Measurements from ENCODE around the gene RTL3.

RTL3 gene

DNA sequence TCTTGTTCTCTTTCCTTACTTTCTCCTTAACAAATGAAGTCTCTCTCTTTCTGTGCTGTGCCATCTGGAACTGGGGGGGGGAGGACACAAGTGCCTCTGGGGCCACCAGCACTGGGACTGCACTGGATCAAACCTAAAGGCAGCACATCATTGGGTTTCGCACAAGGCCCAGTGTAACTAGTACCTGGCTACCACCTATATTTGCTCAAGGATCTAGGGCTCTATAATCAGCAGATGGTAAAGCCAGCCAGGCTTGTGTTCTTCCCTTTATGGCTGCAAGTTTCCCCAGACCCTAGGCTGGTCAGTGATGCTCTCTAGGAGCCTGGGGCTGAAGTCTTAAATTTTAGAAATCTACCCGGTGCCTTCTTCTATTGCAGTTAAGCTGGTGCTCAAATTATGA, 40.1 kb downstream of the RTL3 start:
- no peak for DNase-seq

DNA sequence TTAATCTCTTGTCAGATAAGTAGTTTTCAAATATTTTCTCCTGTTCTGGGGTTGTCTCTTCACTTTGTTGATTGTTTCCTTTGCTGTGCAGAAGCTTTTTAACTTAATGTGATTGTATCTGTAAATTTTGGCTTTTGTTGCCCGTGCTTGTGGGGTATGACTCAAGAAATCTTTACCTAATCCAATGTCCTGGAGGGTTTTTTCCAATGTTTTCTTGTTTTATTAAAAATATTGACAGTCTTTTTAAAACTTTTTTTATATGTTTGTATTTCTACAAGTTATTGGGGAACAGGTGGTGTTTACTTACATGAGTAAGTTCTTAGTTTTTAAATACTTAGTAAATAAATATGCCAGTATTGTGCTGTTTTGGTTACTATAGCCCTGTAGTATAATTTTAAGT, 44.9 kb downstream of the RTL3 start:
- DNase-seq = no peak

All from activated effector memory CD4-positive, alpha-beta T cell treated with Interleukin-2 at 50 U/mL for 16 hours (primary cell).